Heart left ventricle (tissue), 16 donors: Measurements from ENCODE around the gene LYAR. TPM values are rescaled to one million over a fixed set of nuclear protein-coding genes. Genes with fewer than 3 reads are reported as not detected.

Experiments used
- ATAC-seq, 4 donors: fragments of 200-7000 bp; cut with Tn5 transposase; one replicate each; pipeline ENCODE4 v1.9.1; 2020 to 2022; ENCODE audit warnings: moderate library complexity in 4 of 4, mild to moderate bottlenecking in 3 of 4, moderate number of reproducible peaks in 1 of 4
- DNase-seq, 5 donors: peaks; one replicate each; pipeline ENCODE4 v3.0.0-alpha.2; 2020
- H3K27ac ChIP-seq, 12 donors: fragments of 200-600 bp; sonication (generic) in 4 of 12; one replicate each; pipeline versions ENCODE4 v1.5.0 to v1.8.0; 2016 to 2022; ENCODE audit warnings: mild to moderate bottlenecking in 2 of 12
- H3K27me3 ChIP-seq, 9 donors: fragments of 200-600 bp; sonication (generic) in 2 of 9; one replicate each; pipeline versions ENCODE4 v1.5.1 to v1.8.0; 2016 to 2022; ENCODE audit warnings: mild to moderate bottlenecking in 3 of 9
- H3K36me3 ChIP-seq, 9 donors: fragments of 200-600 bp; sonication (generic) in 2 of 9; one replicate each; pipeline versions ENCODE4 v1.5.0 to v1.8.0; 2018 to 2022; ENCODE audit warnings: mild to moderate bottlenecking in 2 of 9
- H3K4me1 ChIP-seq, 12 donors: fragments of 200-600 bp; sonication (generic) in 4 of 12; one replicate each; pipeline versions ENCODE4 v1.5.0 to v1.8.0; 2016 to 2022; ENCODE audit warnings: mild to moderate bottlenecking in 3 of 12
- H3K4me3 ChIP-seq, 12 donors: fragments of 200-600 bp; sonication (generic) in 4 of 12; one replicate each; pipeline versions ENCODE4 v1.5.0 to v1.8.0; 2017 to 2022; ENCODE audit warnings: mild to moderate bottlenecking in 9 of 12, moderate library complexity in 4 of 12
- H3K9me3 ChIP-seq, 12 donors: fragments of 200-600 bp; sonication (generic) in 4 of 12; one replicate each; pipeline versions ENCODE4 v1.5.0 to v1.8.0; 2016 to 2022; ENCODE audit warnings: mild to moderate bottlenecking in 1 of 12
- CTCF ChIP-seq, 12 donors: fragments of 200-600 bp; sonication (generic) in 4 of 12; IDR thresholded peaks; one replicate each; pipeline versions ENCODE4 v1.5.0 to v1.8.0; 2018 to 2022; ENCODE audit warnings: antibody characterized with exemption in 12 of 12, mild to moderate bottlenecking in 5 of 12
- POLR2A ChIP-seq, 2 donors: fragments of 450-650 bp; IDR thresholded peaks; one replicate each; pipeline ENCODE4 v1.6.1; 2017; ENCODE audit warnings: antibody characterized with exemption in 2 of 2, mild to moderate bottlenecking in 2 of 2, moderate library complexity in 2 of 2
- WGBS, 4 donors: extraction: QIAGEN DNeasy Blood & Tissue Kit in 2 of 4; methylation state at CpG; one replicate each; pipeline versions ENCODE4 v1.1.5 to v1.1.7; 2013 to 2018; 5-methylcytosine and 5-hydroxymethylcytosine counted together
- intact Hi-C, 10 donors: fragments of 100-400 bp; cut with DNase I; formaldehyde crosslinking; loops; one replicate each; pipeline versions ENCODE4 v1.11.1 to v1.14.2; 2022
- polyA plus RNA-seq, 2 donors: library from polyadenylated mRNA; stranded (reverse); fragments of 200-250 nt; gene quantifications; one replicate each; pipeline ENCODE4 v1.2.3, GENCODE V29; 2013
- total RNA-seq, 9 donors: library from RNA; depleted of rRNA in 2 of 9; stranded (reverse); fragments of >200 nt in 2 of 9; fragmentation: NEBNext Ultra II Directional in 3 of 9; extraction: Animal tissue kit (Norgen Biotek cat#: 25700) in 3 of 9; gene quantifications; one replicate each; pipeline versions ENCODE4 v1.1.0 to v1.2.4, GENCODE V29; 2016 to 2023
- donor health status: ischemic (EF 13 %, LVEDD 7.1; RV severe dilation, severe dysfunction).
- donor health status: healthy with polysubstance abuse.
- donor health status: DM: no; HTN: yes; CAD: no.
- donor health status: DM: no; HTN: no; CAD: no.
- donor health status: ischemic (EF 25% LVEDD 6.9; RV normal size, moderate dysfunction).
- donor health status: ischemic (EF 25% LVEDD 5.7; RV mildly dilated, moderate dysfunction).
- donor health status: healthy.
- donor health status: DM: yes; HTN: yes; CAD: no.
- donor health status: ischemic (EF 35%, LVEDD 5.7; RV mildly dilated, moderate dysfunction).
- donor health status: nonischemic (EF 11% LVEDD 7.7; RV severe dilation, severe dysfunction).
- donor health status: DM: yes; HTN: yes; CAD: no.
- donor health status: PGD.
- donor health status: ischemic (EF 29% LVEDD 5.4; RV normal size, mild dysfunction).
- donor health status: nonischemic (EF 23%, LVEDD 6.1; RV moderate dilation, normal function).

Gene LYAR
- total and polyA plus RNA-seq, 11 donors, result 8.6 to 16.6 (median 12.5) TPM

- Histone ChIP-seq H3K36me3 (no peaks in the 10 kb centered on the region), H3K4me1 (peaks cover 0 to 11% (median 0%) of the 10 kb centered on the region in 12 donors), H3K9me3 (no peaks in the 10 kb centered on the region), H3K27me3 (peaks cover 11 to 75% (median 36%) of the 10 kb centered on the region in 9 donors), H3K27ac (no peak overlapping the region), H3K4me3 (no peak overlapping the region)
- intact Hi-C loops, result no loop called here
- ATAC-seq (no peak), DNase-seq (no peak)
- 10 to 15% (median 14%) methylated on average over 35 to 41 of the region's 41 CpGs for WGBS, 4 donors
- TF ChIP-seq POLR2A (IDR thresholded peaks at IDR 0.05) (no peak), CTCF (IDR thresholded peaks at IDR 0.05) (no peak)
These were observed 63.9 kb downstream of the LYAR start for GRCh38 chr4:4225915-4226605.

Other genes with a start within 250 kb of the LYAR start
- not detected for gene OTOP1, start 63.2 kb downstream of the LYAR start, total RNA-seq
- not detected for gene OTOP1, start 63.2 kb downstream of the LYAR start, polyA plus RNA-seq
- 10 to 100 TPM in 6 of 9 donors, 1 to 10 TPM in 3; 5.1 to 15.5 (median 12.4) TPM for gene TMEM128, start 41.9 kb downstream of the LYAR start, total RNA-seq
- gene TMEM128, start 41.9 kb downstream of the LYAR start, polyA plus RNA-seq, result 10 to 100 TPM; 11.3 to 12.2 TPM
- gene ZBTB49, start 97 bp upstream of the LYAR start, total RNA-seq, result 1 to 10 TPM; 2.9 to 6.7 (median 4.7) TPM
- gene ZBTB49, start 97 bp upstream of the LYAR start, polyA plus RNA-seq, result 1 to 10 TPM; 1.1 to 2.0 TPM
- 10 to 100 TPM in 2 of 9 donors, 1 to 10 TPM in 7; 2.1 to 19.7 (median 3.4) TPM for gene NSG1, start 96.9 kb upstream of the LYAR start, total RNA-seq
- gene NSG1, start 96.9 kb upstream of the LYAR start, polyA plus RNA-seq, result 1 to 10 TPM; 3.2 to 4.8 TPM